Measurements from ENCODE around the gene PRKRIP1.
"Not testable (repeated sequence)": the region's sequence is repeated elsewhere in the genome, so short reads cannot be mapped to it uniquely, and the experiment has no call there.

The PRKRIP1 gene

DNA sequence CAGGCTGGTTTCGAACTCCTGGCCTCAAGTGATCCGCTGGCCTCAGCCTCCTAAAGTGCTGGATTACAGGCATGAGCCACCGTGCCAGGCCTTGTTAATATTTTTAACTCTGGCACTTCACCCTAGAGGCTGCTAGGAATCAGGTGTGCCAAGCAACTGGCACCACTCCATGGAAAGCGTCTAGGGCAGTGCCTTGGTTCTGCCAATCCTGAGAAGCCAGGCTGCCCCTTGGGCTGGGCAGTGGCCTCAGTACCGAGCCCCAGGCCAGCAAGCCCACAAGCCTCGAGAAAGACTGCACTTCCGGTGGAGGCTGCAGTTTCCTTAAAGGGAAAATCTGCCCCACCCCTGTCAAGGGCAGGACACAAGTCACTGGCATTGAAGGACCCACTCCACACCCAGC lies 57.2 kb downstream of the PRKRIP1 start:
- Histone ChIP-seq H3K27me3 (ENCODE audit: control insufficient read depth in 2 of 2, insufficient read depth in 2 of 2, low read length in 2 of 2) (no peaks in the 10 kb centered on the region), H3K27ac (ENCODE audit: low read depth in 2 of 2, low read length in 2 of 2) (no peak overlapping the region), H3K36me3 (ENCODE audit: control insufficient read depth in 2 of 2, insufficient read depth in 2 of 2, low read length in 2 of 2) (peaks cover 4 to 16% of the 10 kb centered on the region in 2 donors), H3K9me3 (ENCODE audit: control insufficient read depth in 2 of 2, low read length in 2 of 2) (no peaks in the 10 kb centered on the region), H3K9ac (ENCODE audit: low read depth in 1 of 2, low read length in 2 of 2) (no peak overlapping the region), H3K4me3 (ENCODE audit: low read length in 2 of 2) (no peak overlapping the region), H3K4me1 (ENCODE audit: control insufficient read depth in 2 of 2, insufficient read depth in 2 of 2, low read length in 2 of 2) (no peaks in the 10 kb centered on the region)

DNA sequence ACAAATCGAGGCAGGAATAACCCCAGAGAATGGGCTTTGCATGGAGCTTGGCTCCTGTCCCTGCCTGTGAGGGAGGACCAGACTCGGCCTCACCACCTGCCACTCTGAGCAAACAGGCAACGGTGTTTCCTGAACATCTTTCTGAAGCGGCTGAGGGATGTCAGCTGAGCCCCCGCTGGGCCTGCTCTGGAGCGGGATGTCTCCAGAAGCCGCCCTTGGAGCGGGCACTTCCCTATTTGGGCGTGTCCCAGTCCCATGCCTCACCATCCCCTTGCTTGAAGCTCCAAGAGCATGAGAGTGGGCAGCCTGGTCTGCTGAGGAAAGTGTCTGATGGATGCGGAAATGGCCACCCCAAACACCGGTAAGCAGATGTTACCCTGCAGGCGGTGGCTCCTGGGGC lies 58.3 kb downstream of the PRKRIP1 start:
- Histone ChIP-seq H3K36me3 (ENCODE audit: control insufficient read depth in 2 of 2, insufficient read depth in 2 of 2, low read length in 2 of 2) (peaks cover 8 to 22% of the 10 kb centered on the region in 2 donors), H3K27me3 (ENCODE audit: control insufficient read depth in 2 of 2, insufficient read depth in 2 of 2, low read length in 2 of 2) (no peaks in the 10 kb centered on the region), H3K9me3 (ENCODE audit: control insufficient read depth in 2 of 2, low read length in 2 of 2) (no peaks in the 10 kb centered on the region), H3K27ac (ENCODE audit: low read depth in 2 of 2, low read length in 2 of 2) (no peak overlapping the region), H3K9ac (ENCODE audit: low read depth in 1 of 2, low read length in 2 of 2) (no peak overlapping the region), H3K4me1 (ENCODE audit: control insufficient read depth in 2 of 2, insufficient read depth in 2 of 2, low read length in 2 of 2) (no peaks in the 10 kb centered on the region), H3K4me3 (ENCODE audit: low read length in 2 of 2) (no peak overlapping the region)

DNA sequence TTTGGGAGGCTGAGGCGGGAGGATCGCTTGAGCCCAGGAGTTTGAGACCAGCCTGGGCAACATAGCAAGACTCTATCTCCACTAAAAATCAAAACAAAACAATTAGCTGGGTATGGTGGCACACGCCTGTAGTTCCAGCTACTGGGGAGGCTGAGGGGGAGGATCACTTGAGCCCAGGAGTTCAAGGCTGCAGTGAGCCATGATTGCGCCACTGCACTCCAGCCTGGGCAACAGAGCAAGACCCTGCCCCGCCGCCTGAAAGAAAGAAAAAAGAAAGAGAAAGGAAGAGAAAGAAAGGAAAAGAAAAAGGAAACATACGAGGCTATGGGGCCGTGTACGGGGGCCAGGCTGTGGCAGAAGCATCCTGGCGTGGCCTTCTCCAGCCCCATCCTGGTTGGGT lies 58.8 kb downstream of the PRKRIP1 start:
- not testable (repeated sequence) for H3K27me3 ChIP-seq (ENCODE audit: control insufficient read depth in 2 of 2, insufficient read depth in 2 of 2, low read length in 2 of 2); H3K9ac ChIP-seq (ENCODE audit: low read depth in 1 of 2, low read length in 2 of 2); H3K4me3 ChIP-seq (ENCODE audit: low read length in 2 of 2); H3K27ac ChIP-seq (ENCODE audit: low read depth in 2 of 2, low read length in 2 of 2); H3K4me1 ChIP-seq (ENCODE audit: control insufficient read depth in 2 of 2, insufficient read depth in 2 of 2, low read length in 2 of 2); H3K9me3 ChIP-seq (ENCODE audit: control insufficient read depth in 2 of 2, low read length in 2 of 2)
- H3K36me3 ChIP-seq (ENCODE audit: control insufficient read depth in 2 of 2, insufficient read depth in 2 of 2, low read length in 2 of 2) = peaks cover 9 to 23% of the 10 kb centered on the region in 2 donors

DNA sequence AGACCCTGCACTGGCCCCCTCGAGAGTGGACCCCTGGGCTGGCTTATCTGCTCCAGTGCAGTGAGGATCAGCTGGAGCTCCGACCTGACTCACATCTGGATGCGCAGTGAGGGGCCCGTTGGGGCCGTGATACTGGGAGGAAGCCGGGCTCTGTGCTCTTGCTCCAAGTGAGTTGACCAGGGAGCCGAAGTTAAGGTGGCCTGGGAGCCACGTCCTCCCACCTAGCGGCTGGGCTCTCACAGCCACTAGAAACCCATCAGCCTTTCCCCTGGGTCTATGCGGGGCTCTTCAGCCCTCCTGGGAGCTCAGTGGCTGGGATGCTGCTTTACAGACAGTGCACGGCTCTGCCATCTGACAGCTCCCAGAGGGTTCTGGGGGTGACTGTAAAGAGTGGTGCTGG lies 59.4 kb downstream of the PRKRIP1 start:
- H3K36me3 ChIP-seq (ENCODE audit: control insufficient read depth in 2 of 2, insufficient read depth in 2 of 2, low read length in 2 of 2) = peaks cover 9 to 23% of the 10 kb centered on the region in 2 donors
- no peaks in the 10 kb centered on the region for H3K27me3 ChIP-seq (ENCODE audit: control insufficient read depth in 2 of 2, insufficient read depth in 2 of 2, low read length in 2 of 2)
- no peak overlapping the region for H3K9ac ChIP-seq (ENCODE audit: low read depth in 1 of 2, low read length in 2 of 2)
- H3K4me3 ChIP-seq (ENCODE audit: low read length in 2 of 2) = no peak overlapping the region
- H3K27ac ChIP-seq (ENCODE audit: low read depth in 2 of 2, low read length in 2 of 2) = no peak overlapping the region
- H3K9me3 ChIP-seq (ENCODE audit: control insufficient read depth in 2 of 2, low read length in 2 of 2) = no peaks in the 10 kb centered on the region
- no peaks in the 10 kb centered on the region for H3K4me1 ChIP-seq (ENCODE audit: control insufficient read depth in 2 of 2, insufficient read depth in 2 of 2, low read length in 2 of 2)

DNA sequence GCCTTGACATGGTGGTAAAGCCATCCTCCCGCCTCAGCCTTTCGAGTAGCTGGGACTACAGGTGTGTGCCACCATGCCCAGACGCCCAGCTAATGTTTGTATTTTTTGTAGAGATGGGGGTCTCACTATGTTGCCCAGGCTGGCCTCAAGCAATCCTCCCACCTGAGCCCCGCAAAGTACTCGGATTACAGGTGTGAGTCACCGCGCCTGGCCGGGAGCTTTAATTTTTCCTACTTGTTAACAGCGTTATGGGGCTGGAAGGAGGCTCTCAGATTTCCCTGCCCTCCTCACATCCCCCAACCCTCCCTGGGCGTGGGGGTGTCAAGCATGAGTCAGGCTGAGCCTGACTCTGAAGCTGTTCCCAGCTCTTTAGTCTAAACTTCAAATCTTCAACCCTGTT lies 60.2 kb downstream of the PRKRIP1 start:
- no peaks in the 10 kb centered on the region for H3K9me3 ChIP-seq (ENCODE audit: control insufficient read depth in 2 of 2, low read length in 2 of 2)
- H3K27ac ChIP-seq (ENCODE audit: low read depth in 2 of 2, low read length in 2 of 2) = no peak overlapping the region
- peaks cover 9 to 23% of the 10 kb centered on the region in 2 donors for H3K36me3 ChIP-seq (ENCODE audit: control insufficient read depth in 2 of 2, insufficient read depth in 2 of 2, low read length in 2 of 2)
- H3K4me3 ChIP-seq (ENCODE audit: low read length in 2 of 2) = no peak overlapping the region
- no peak overlapping the region for H3K9ac ChIP-seq (ENCODE audit: low read depth in 1 of 2, low read length in 2 of 2)
- H3K27me3 ChIP-seq (ENCODE audit: control insufficient read depth in 2 of 2, insufficient read depth in 2 of 2, low read length in 2 of 2) = no peaks in the 10 kb centered on the region
- no peaks in the 10 kb centered on the region for H3K4me1 ChIP-seq (ENCODE audit: control insufficient read depth in 2 of 2, insufficient read depth in 2 of 2, low read length in 2 of 2)

DNA sequence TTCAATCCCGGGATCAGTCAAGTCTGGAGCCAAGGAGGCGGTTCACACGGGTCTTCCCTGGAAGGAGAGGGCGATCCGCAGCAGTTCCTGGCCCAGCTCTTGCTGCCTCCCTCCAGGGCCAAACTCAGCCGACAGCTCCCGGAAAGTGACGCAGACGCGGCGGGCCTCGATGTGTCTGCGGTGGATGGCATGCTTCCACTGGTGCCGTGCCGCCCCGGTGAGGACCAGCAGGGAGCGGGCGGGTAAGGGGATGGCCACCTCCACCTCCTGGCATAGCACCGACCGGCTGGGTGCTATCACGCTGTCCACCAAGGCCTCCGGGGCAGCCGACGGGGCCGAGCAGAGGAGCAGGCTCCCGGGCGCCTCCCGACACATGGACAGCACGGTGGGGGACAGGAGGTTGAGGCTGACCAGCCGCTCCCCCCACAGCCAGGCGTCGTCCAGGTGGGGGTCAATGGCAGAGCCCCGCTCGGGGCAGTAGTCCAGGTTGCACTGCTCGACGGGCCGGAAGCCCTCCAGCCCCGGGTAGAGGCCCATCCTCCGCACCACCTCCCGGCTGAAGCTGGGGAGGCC lies 61.3 kb downstream of the PRKRIP1 start:
- H3K36me3 ChIP-seq (ENCODE audit: control insufficient read depth in 2 of 2, insufficient read depth in 2 of 2, low read length in 2 of 2) = peaks cover 9 to 23% of the 10 kb centered on the region in 2 donors
- H3K9me3 ChIP-seq (ENCODE audit: control insufficient read depth in 2 of 2, low read length in 2 of 2) = no peaks in the 10 kb centered on the region
- H3K4me3 ChIP-seq (ENCODE audit: low read length in 2 of 2) = no peak overlapping the region
- no peak overlapping the region for H3K9ac ChIP-seq (ENCODE audit: low read depth in 1 of 2, low read length in 2 of 2)
- no peaks in the 10 kb centered on the region for H3K4me1 ChIP-seq (ENCODE audit: control insufficient read depth in 2 of 2, insufficient read depth in 2 of 2, low read length in 2 of 2)
- no peaks in the 10 kb centered on the region for H3K27me3 ChIP-seq (ENCODE audit: control insufficient read depth in 2 of 2, insufficient read depth in 2 of 2, low read length in 2 of 2)
- no peak overlapping the region for H3K27ac ChIP-seq (ENCODE audit: low read depth in 2 of 2, low read length in 2 of 2)

DNA sequence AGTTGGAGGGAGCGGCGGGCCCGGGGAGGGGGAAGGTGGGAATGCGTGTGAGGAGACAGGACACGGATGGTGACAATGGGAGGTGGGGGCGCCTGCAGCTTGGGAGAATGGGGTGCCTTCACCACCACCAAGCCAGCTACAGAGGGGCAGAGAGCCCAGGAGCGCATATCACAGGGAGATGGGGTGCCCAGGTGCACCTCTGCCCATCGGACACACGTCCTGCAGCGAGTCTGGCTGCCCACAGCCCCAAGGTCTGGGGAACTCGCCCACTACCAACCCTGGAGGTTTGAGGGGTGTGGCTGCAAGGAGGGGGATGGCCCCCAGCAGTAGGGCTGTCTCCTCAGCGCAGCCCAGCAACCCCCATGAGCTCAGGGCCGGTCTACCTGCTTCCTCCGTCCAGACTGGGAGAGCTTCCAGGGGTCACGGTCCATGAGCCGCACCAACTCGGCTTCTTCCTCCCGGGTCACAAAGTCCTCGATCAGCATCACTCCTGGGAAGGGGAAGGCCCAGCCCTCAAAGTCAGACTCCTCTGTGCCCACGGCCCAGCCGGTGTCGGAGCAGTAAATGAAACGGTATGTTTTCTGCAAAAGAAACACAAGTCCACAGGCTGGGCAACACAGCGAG lies 63.2 kb downstream of the PRKRIP1 start:
- Histone ChIP-seq H3K36me3 (ENCODE audit: control insufficient read depth in 2 of 2, insufficient read depth in 2 of 2, low read length in 2 of 2) (peaks cover 9 to 23% of the 10 kb centered on the region in 2 donors), H3K27me3 (ENCODE audit: control insufficient read depth in 2 of 2, insufficient read depth in 2 of 2, low read length in 2 of 2) (no peaks in the 10 kb centered on the region), H3K9me3 (ENCODE audit: control insufficient read depth in 2 of 2, low read length in 2 of 2) (no peaks in the 10 kb centered on the region), H3K27ac (ENCODE audit: low read depth in 2 of 2, low read length in 2 of 2) (no peak overlapping the region), H3K4me3 (ENCODE audit: low read length in 2 of 2) (no peak overlapping the region), H3K4me1 (ENCODE audit: control insufficient read depth in 2 of 2, insufficient read depth in 2 of 2, low read length in 2 of 2) (peaks cover 5 to 7% of the 10 kb centered on the region in 2 donors), H3K9ac (ENCODE audit: low read depth in 1 of 2, low read length in 2 of 2) (no peak overlapping the region)

DNA sequence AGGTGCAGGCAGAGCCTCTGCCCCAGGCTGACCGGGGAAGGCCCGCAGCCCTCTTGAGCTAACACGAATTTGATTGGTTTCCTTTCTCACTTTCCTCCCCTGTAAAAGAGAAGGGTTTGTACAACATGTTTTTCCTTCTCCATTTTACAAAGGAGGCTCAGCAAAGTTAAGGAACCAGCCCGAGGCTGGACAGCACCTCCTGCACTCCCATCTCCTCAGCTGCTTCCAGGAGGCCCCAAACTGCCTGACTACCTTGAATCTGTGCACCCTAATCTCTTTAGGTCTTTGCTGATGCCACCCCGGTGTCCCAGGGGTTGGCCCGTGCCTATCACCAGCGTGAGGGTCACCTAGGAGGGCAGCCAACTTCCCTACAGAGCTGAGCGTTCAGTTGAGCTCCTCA lies 64.3 kb downstream of the PRKRIP1 start:
- H3K27me3 ChIP-seq (ENCODE audit: control insufficient read depth in 2 of 2, insufficient read depth in 2 of 2, low read length in 2 of 2) = no peaks in the 10 kb centered on the region
- H3K4me1 ChIP-seq (ENCODE audit: control insufficient read depth in 2 of 2, insufficient read depth in 2 of 2, low read length in 2 of 2) = peaks cover 6 to 8% of the 10 kb centered on the region in 2 donors
- no peaks in the 10 kb centered on the region for H3K9me3 ChIP-seq (ENCODE audit: control insufficient read depth in 2 of 2, low read length in 2 of 2)
- H3K27ac ChIP-seq (ENCODE audit: low read depth in 2 of 2, low read length in 2 of 2) = no peak overlapping the region
- H3K36me3 ChIP-seq (ENCODE audit: control insufficient read depth in 2 of 2, insufficient read depth in 2 of 2, low read length in 2 of 2) = peaks cover 9 to 23% of the 10 kb centered on the region in 2 donors
- H3K9ac ChIP-seq (ENCODE audit: low read depth in 1 of 2, low read length in 2 of 2) = no peak overlapping the region
- H3K4me3 ChIP-seq (ENCODE audit: low read length in 2 of 2) = no peak overlapping the region

DNA sequence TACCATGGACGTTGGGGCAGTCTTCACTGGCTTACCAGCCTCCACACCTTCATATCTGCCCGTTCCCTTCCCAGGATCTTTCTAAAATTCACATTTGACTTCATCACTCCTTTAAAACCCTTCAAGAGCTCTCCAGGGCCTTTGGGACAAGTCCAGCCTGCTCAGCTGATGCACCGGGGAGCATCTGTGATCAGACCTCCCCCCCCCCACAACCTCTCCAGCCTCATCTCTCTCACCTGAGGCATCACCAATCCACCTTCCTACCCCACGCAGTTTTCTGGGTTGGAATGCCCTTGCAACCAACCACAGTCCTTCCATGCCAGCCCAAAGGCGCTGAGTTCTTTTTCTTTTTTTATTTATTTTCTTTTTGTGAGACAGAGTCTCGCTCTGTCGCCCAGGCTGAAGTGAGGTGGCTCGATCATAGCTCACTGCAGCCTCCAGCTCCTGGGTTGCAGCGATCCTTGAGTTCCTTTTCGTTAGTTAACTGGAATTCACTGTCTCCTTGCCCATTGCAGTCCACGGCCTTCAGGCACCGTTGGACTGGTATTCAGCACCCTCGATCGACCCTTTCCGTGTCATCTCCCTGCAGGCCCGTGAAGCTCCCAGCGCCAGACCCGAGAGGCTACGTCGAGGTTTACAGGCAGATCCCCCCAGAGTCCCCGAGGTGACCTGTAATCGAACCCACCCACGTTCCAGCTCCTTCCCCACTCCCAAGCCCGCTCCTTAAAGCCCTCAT lies 67.8 kb downstream of the PRKRIP1 start:
- Histone ChIP-seq H3K27ac (ENCODE audit: low read depth in 2 of 2, low read length in 2 of 2) (peak overlapping the region in 1 of 2 donors; percentile 67), H3K27me3 (ENCODE audit: control insufficient read depth in 2 of 2, insufficient read depth in 2 of 2, low read length in 2 of 2) (no peaks in the 10 kb centered on the region), H3K4me3 (ENCODE audit: low read length in 2 of 2) (peak overlapping the region; percentile 84 to 99), H3K36me3 (ENCODE audit: control insufficient read depth in 2 of 2, insufficient read depth in 2 of 2, low read length in 2 of 2) (peaks cover 8% of the 10 kb centered on the region in 2 donors), H3K4me1 (ENCODE audit: control insufficient read depth in 2 of 2, insufficient read depth in 2 of 2, low read length in 2 of 2) (peaks cover 14% of the 10 kb centered on the region in 2 donors), H3K9me3 (ENCODE audit: control insufficient read depth in 2 of 2, low read length in 2 of 2) (no peaks in the 10 kb centered on the region), H3K9ac (ENCODE audit: low read depth in 1 of 2, low read length in 2 of 2) (peak overlapping the region; percentile 96 to 97)

DNA sequence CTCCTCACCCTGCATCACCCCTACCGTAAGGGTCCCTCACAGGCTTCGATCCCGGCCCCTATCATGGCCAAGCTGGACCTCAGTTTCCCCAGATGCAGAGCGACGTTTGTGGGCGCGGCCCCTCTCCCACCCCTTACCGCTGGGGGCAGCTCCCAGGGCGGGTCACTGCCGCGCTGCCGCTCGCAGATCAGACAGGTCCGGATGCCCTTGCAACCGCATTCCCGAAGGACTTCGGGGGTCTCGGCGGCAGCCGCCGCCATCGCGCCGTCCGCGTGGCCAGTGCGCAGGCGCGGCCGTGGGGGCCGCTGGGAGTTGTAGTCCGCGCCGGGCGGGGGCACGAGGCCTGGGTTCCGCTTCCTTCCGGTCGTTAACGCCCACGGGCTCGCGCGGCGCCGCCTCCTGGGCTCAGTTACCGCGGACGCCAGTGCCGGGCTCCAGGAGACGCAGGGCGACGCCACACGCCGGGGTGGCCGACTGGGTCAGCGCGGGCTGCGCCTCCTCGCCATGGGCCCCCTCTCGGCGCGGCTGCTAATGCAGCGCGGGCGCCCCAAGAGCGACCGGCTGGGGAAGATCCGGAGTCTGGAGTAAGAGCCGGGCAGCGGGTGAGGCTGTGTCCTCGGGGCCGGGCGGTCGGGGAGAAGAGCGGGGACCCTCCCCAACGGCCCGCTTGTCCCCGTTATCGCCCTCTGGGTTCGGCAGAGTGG lies 68.6 kb downstream of the PRKRIP1 start, which contains the start of the genes ALKBH4 and LRWD1:
TSS of gene ALKBH4 (minus strand) at position 287 of the 704 bp plus-strand sequence. CDS start at position 260, 27 bp downstream.
TSS of gene LRWD1 (plus strand) at position 408 of the 704 bp plus-strand sequence. CDS start at position 505, 97 bp downstream.
- Histone ChIP-seq H3K27ac (ENCODE audit: low read depth in 2 of 2, low read length in 2 of 2) (peak within 1 kb of the TSS in 1 of 2 donors; percentile 67), H3K4me1 (ENCODE audit: control insufficient read depth in 2 of 2, insufficient read depth in 2 of 2, low read length in 2 of 2) (peaks cover 14 to 16% of the 10 kb centered on the region in 2 donors), H3K9ac (ENCODE audit: low read depth in 1 of 2, low read length in 2 of 2) (peak within 1 kb of the TSS; percentile 96 to 97), H3K27me3 (ENCODE audit: control insufficient read depth in 2 of 2, insufficient read depth in 2 of 2, low read length in 2 of 2) (no peaks in the 10 kb centered on the region), H3K4me3 (ENCODE audit: low read length in 2 of 2) (peak within 1 kb of the TSS; percentile 84 to 99), H3K36me3 (ENCODE audit: control insufficient read depth in 2 of 2, insufficient read depth in 2 of 2, low read length in 2 of 2) (peaks cover 2 to 3% of the 10 kb centered on the region in 2 donors), H3K9me3 (ENCODE audit: control insufficient read depth in 2 of 2, low read length in 2 of 2) (no peaks in the 10 kb centered on the region)
